GM23338 (cell line): ENCODE measurements around the gene SPATA31D3.

Experiments used
- CREB1 ChIP-seq: fragments of 250-450 bp; sonication (Bioruptor Pico); IDR thresholded peaks from 2 replicates; pipeline ENCODE4 v1.5.0; 2020; ENCODE audit warnings: low read depth, mild to moderate bottlenecking, moderate library complexity
- EZH2 ChIP-seq: fragments of 200-600 bp; sonication (generic); IDR thresholded peaks from one replicate; pipeline ENCODE4 v1.8.0; 2017; ENCODE audit warnings: antibody characterized with exemption, mild to moderate bottlenecking, low read depth; ENCODE audit not compliant: unreplicated experiment
- EZH2phosphoT487 ChIP-seq: fragments of 200-600 bp; sonication (generic); IDR thresholded peaks from one replicate; pipeline ENCODE4 v1.8.1; 2018; ENCODE audit warnings: antibody characterized with exemption; ENCODE audit not compliant: unreplicated experiment
- POLR2AphosphoS5 ChIP-seq: IDR thresholded peaks from 2 replicates; pipeline ENCODE4 v1.6.1; 2016; ENCODE audit warnings: antibody characterized with exemption, low read depth
- STAT1 ChIP-seq: IDR thresholded peaks from one replicate; pipeline ENCODE4 v1.6.1; 2016; ENCODE audit warnings: antibody characterized with exemption; ENCODE audit not compliant: unreplicated experiment
- TF ChIP-seq, protein P1 (sequence below), 2 experiments: fragments of 200-600 bp in 1 of 2; sonication (generic) in 1 of 2; conservative IDR thresholded peaks; 2 replicates each; pipeline versions ENCODE4 v1.5.1 to v1.6.1; 2016 to 2017; ENCODE audit warnings: antibody characterized with exemption in 2 of 2, low read depth in 2 of 2, mild to moderate bottlenecking in 2 of 2, moderate library complexity in 1 of 2
- TF ChIP-seq, protein P2 (sequence below): IDR thresholded peaks from one replicate; pipeline ENCODE4 v1.6.1; 2018; ENCODE audit warnings: antibody characterized with exemption; ENCODE audit not compliant: unreplicated experiment

DNA sequence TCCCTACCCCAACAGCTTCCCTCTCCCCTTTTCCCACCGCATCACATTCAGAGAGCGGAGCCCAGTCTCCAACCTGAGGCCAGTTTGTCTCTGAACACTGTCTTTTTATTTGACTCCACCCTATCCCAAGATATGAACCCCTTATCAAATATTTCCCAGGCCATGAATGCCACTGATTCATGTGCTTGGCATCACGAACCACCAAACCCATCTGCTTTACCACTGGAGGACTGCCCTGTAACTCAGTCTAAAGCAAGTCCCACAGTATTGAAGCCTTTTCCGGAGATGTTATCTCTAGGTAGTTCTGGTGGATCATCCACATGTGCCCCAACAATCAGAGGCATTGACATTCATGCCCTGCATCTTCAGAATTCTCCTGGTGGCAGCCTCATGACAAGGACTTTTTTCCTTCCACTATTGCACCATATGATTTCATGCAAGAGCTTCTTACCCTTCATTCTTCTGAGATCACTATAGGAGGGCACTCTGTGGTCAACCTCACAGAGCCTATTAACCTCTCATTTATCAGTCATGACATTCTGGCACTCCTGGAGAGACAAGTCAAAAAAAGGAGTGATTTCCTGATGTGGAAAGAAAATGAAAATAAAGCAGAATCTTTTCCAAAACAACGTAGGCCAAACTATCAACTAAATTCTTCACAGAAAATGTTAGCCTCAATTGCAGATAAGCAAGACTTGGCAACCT, 27.3 kb upstream of the SPATA31D3 start:
- TF ChIP-seq, protein P1, sequence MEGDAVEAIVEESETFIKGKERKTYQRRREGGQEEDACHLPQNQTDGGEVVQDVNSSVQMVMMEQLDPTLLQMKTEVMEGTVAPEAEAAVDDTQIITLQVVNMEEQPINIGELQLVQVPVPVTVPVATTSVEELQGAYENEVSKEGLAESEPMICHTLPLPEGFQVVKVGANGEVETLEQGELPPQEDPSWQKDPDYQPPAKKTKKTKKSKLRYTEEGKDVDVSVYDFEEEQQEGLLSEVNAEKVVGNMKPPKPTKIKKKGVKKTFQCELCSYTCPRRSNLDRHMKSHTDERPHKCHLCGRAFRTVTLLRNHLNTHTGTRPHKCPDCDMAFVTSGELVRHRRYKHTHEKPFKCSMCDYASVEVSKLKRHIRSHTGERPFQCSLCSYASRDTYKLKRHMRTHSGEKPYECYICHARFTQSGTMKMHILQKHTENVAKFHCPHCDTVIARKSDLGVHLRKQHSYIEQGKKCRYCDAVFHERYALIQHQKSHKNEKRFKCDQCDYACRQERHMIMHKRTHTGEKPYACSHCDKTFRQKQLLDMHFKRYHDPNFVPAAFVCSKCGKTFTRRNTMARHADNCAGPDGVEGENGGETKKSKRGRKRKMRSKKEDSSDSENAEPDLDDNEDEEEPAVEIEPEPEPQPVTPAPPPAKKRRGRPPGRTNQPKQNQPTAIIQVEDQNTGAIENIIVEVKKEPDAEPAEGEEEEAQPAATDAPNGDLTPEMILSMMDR (conservative IDR thresholded peaks at IDR 0.05; ENCODE audit: low read depth in 2 of 2), result no peak
- TF ChIP-seq POLR2AphosphoS5, result no peak
- TF ChIP-seq EZH2, result no peak
- TF ChIP-seq, protein P2, sequence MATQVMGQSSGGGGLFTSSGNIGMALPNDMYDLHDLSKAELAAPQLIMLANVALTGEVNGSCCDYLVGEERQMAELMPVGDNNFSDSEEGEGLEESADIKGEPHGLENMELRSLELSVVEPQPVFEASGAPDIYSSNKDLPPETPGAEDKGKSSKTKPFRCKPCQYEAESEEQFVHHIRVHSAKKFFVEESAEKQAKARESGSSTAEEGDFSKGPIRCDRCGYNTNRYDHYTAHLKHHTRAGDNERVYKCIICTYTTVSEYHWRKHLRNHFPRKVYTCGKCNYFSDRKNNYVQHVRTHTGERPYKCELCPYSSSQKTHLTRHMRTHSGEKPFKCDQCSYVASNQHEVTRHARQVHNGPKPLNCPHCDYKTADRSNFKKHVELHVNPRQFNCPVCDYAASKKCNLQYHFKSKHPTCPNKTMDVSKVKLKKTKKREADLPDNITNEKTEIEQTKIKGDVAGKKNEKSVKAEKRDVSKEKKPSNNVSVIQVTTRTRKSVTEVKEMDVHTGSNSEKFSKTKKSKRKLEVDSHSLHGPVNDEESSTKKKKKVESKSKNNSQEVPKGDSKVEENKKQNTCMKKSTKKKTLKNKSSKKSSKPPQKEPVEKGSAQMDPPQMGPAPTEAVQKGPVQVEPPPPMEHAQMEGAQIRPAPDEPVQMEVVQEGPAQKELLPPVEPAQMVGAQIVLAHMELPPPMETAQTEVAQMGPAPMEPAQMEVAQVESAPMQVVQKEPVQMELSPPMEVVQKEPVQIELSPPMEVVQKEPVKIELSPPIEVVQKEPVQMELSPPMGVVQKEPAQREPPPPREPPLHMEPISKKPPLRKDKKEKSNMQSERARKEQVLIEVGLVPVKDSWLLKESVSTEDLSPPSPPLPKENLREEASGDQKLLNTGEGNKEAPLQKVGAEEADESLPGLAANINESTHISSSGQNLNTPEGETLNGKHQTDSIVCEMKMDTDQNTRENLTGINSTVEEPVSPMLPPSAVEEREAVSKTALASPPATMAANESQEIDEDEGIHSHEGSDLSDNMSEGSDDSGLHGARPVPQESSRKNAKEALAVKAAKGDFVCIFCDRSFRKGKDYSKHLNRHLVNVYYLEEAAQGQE, result no peak
- TF ChIP-seq STAT1, result no peak
- TF ChIP-seq CREB1 (CRISPR knock-in tag), result no peak
- no peak for TF ChIP-seq EZH2phosphoT487
